Activated CD4-positive, alpha-beta T cell treated with anti-CD3 and anti-CD28 coated beads, Interleukin-2, amount 10 ng/mL, durations not matched to agents 7 days and 5 days (primary cell): ENCODE results near the gene LEFTY2. TPM values are rescaled to one million over a fixed set of nuclear protein-coding genes. Genes with fewer than 3 reads are reported as not detected.
A peak's percentile ranks its signal among the peaks of the same experiment; 100 is the strongest.
"Not testable (repeated sequence)": the region's sequence is repeated elsewhere in the genome, so short reads cannot be mapped to it uniquely, and the experiment has no call there.

ENCODE experiments used
- CTCF ChIA-PET: fragments of 350-600 bp; sonication (Branson Sonifier 250); formaldehyde crosslinking; loops from one replicate; lab custom pipeline; 2021; ENCODE audit warnings: antibody characterized with exemption; lab: Charles Lee
- POLR2A ChIA-PET: fragments of 350-600 bp; sonication (Branson Sonifier 250); formaldehyde crosslinking; loops from one replicate; lab custom pipeline; 2021; ENCODE audit warnings: antibody characterized with exemption; lab: Charles Lee
- DNase-seq: peaks from one replicate; pipeline ENCODE4 v3.0.0-alpha.2; 2020
- H3K27ac Mint-ChIP-seq: one replicate; pipeline ENCODE4 v1.8.0; 2021; ENCODE audit warnings: mild to moderate bottlenecking, moderate library complexity, mixed read lengths
- H3K27me3 Mint-ChIP-seq: one replicate; pipeline ENCODE4 v1.8.0; 2021; ENCODE audit warnings: mixed read lengths
- H3K36me3 Mint-ChIP-seq: one replicate; pipeline ENCODE4 v1.8.0; 2021; ENCODE audit warnings: low read depth, mixed read lengths
- H3K4me1 Mint-ChIP-seq: one replicate; pipeline ENCODE4 v1.8.0; 2021; ENCODE audit warnings: mixed read lengths
- H3K4me3 Mint-ChIP-seq: one replicate; pipeline ENCODE4 v1.8.0; 2021; ENCODE audit warnings: mild to moderate bottlenecking, moderate library complexity, mixed read lengths
- H3K9me3 Mint-ChIP-seq: one replicate; pipeline ENCODE4 v1.8.0; 2021; ENCODE audit warnings: mixed read lengths
- total RNA-seq, 2 experiments: library from RNA; stranded (reverse); gene quantifications; one replicate each; pipeline ENCODE4 v1.2.3, GENCODE V29; 2021

Gene LEFTY2
- total RNA-seq, 2 experiments from 2014 or later = not detected

GRCh38 chr1:225970592-225971157, 29.7 kb upstream of the LEFTY2 start:
- H3K36me3 Mint-ChIP-seq, H3K4me1 Mint-ChIP-seq, H3K27me3 Mint-ChIP-seq, H3K27ac Mint-ChIP-seq, DNase-seq, H3K9me3 Mint-ChIP-seq, H3K4me3 Mint-ChIP-seq: not testable (repeated sequence)
- ChIA-PET CTCF (interaction anchor here (1.0 kb wide), 1 partner anchor 490 kb away, joined by 3 read pairs; no protein-coding TSS in a partner anchor), POLR2A (interaction anchor here (0.7 kb wide), 1 partner anchor 457 kb away, joined by 4 read pairs; no protein-coding TSS in a partner anchor)

- DNase-seq, H3K27ac Mint-ChIP-seq, H3K27me3 Mint-ChIP-seq, H3K36me3 Mint-ChIP-seq, POLR2A ChIA-PET, H3K4me3 Mint-ChIP-seq, H3K9me3 Mint-ChIP-seq, H3K4me1 Mint-ChIP-seq: not testable (repeated sequence)
- CTCF ChIA-PET = interaction anchor here (0.6 to 1.1 kb wide), 2 partner anchors 90 to 495 kb away, joined by 3 read pairs; no protein-coding TSS in a partner anchor
Observed at GRCh38 chr1:225969751-225970150, 28.7 kb upstream of the LEFTY2 start.

- H3K4me1 Mint-ChIP-seq = peaks cover 2% of the 10 kb centered on the region
- ChIA-PET CTCF (no interaction called here), POLR2A (no interaction called here)
- no peak overlapping the region for H3K4me3 Mint-ChIP-seq
- no peak overlapping the region for H3K27ac Mint-ChIP-seq
- H3K27me3 Mint-ChIP-seq = no peaks in the 10 kb centered on the region
- no peaks in the 10 kb centered on the region for H3K36me3 Mint-ChIP-seq
- DNase-seq = no peak
- H3K9me3 Mint-ChIP-seq = no peaks in the 10 kb centered on the region
Observed at GRCh38 chr1:225965231-225965630, 24.2 kb upstream of the LEFTY2 start.

GRCh38 chr1:225963735-225964530, 22.9 kb upstream of the LEFTY2 start:
- ChIA-PET CTCF (interaction anchor here (1.0 to 1.8 kb wide), 2 partner anchors 8 to 489 kb away, joined by 3 to 5 read pairs; no protein-coding TSS in a partner anchor), POLR2A (no interaction called here)
- peaks cover 2% of the 10 kb centered on the region for H3K4me1 Mint-ChIP-seq
- H3K27me3 Mint-ChIP-seq = no peaks in the 10 kb centered on the region
- H3K9me3 Mint-ChIP-seq = no peaks in the 10 kb centered on the region
- DNase-seq = no peak
- H3K4me3 Mint-ChIP-seq = no peak overlapping the region
- H3K36me3 Mint-ChIP-seq = no peaks in the 10 kb centered on the region
- H3K27ac Mint-ChIP-seq = no peak overlapping the region

- Mint-ChIP-seq H3K36me3 (no peaks in the 10 kb centered on the region), H3K4me1 (peaks cover 2% of the 10 kb centered on the region), H3K27me3 (no peaks in the 10 kb centered on the region), H3K4me3 (no peak overlapping the region), H3K27ac (no peak overlapping the region), H3K9me3 (no peaks in the 10 kb centered on the region)
- peak; percentile 49 for DNase-seq
- ChIA-PET CTCF (interaction anchor here (0.6 to 1.8 kb wide), 5 partner anchors 9 to 487 kb away, joined by 3 to 5 read pairs (median 3); no protein-coding TSS in a partner anchor), POLR2A (interaction anchor here (1.1 kb wide), 1 partner anchor 158 kb away, joined by 3 read pairs; no protein-coding TSS in a partner anchor)
Observed at GRCh38 chr1:225962440-225962975, 21.5 kb upstream of the LEFTY2 start.

- Mint-ChIP-seq H3K36me3 (no peaks in the 10 kb centered on the region), H3K4me3 (no peak overlapping the region), H3K27me3 (no peaks in the 10 kb centered on the region), H3K4me1 (peaks cover 2% of the 10 kb centered on the region), H3K27ac (no peak overlapping the region), H3K9me3 (no peaks in the 10 kb centered on the region)
- DNase-seq = no peak
- ChIA-PET CTCF (interaction anchor here (0.8 to 1.6 kb wide), 4 partner anchors 57 to 164 kb away, joined by 3 to 4 read pairs (median 3); partner anchors contain the start of gene EPHX1), POLR2A (no interaction called here)
Observed at GRCh38 chr1:225961659-225962439, 20.8 kb upstream of the LEFTY2 start.

GRCh38 chr1:225958041-225958440, 17.0 kb upstream of the LEFTY2 start:
- H3K4me3 Mint-ChIP-seq = no peak overlapping the region
- ChIA-PET POLR2A (no interaction called here), CTCF (interaction anchor here (1.0 kb wide), 1 partner anchor 17 kb away, joined by 3 read pairs; no protein-coding TSS in a partner anchor)
- DNase-seq = no peak
- H3K4me1 Mint-ChIP-seq = peaks cover 2% of the 10 kb centered on the region
- H3K27me3 Mint-ChIP-seq = peaks cover 2% of the 10 kb centered on the region
- H3K27ac Mint-ChIP-seq = no peak overlapping the region
- no peaks in the 10 kb centered on the region for H3K36me3 Mint-ChIP-seq
- no peaks in the 10 kb centered on the region for H3K9me3 Mint-ChIP-seq

- H3K4me1 Mint-ChIP-seq = no peaks in the 10 kb centered on the region
- no peak for DNase-seq
- H3K9me3 Mint-ChIP-seq = no peaks in the 10 kb centered on the region
- ChIA-PET POLR2A (no interaction called here), CTCF (interaction anchor here (0.5 to 1.5 kb wide), 3 partner anchors 18 to 223 kb away, joined by 3 to 6 read pairs (median 6); no protein-coding TSS in a partner anchor)
- no peak overlapping the region for H3K4me3 Mint-ChIP-seq
- H3K27ac Mint-ChIP-seq = no peak overlapping the region
- no peaks in the 10 kb centered on the region for H3K36me3 Mint-ChIP-seq
- H3K27me3 Mint-ChIP-seq = peaks cover 14% of the 10 kb centered on the region
Observed at GRCh38 chr1:225954753-225955152, 13.7 kb upstream of the LEFTY2 start.

GRCh38 chr1:225953315-225953714, 12.3 kb upstream of the LEFTY2 start:
- Mint-ChIP-seq H3K36me3 (no peaks in the 10 kb centered on the region), H3K4me1 (no peaks in the 10 kb centered on the region), H3K4me3 (no peak overlapping the region), H3K27me3 (peaks cover 20% of the 10 kb centered on the region), H3K9me3 (no peaks in the 10 kb centered on the region), H3K27ac (no peak overlapping the region)
- ChIA-PET POLR2A (no interaction called here), CTCF (interaction anchor here (1.5 kb wide), 1 partner anchor 19 kb away, joined by 6 read pairs; no protein-coding TSS in a partner anchor)
- DNase-seq = no peak

- CTCF ChIA-PET = interaction anchor here (0.6 kb wide), 1 partner anchor 233 kb away, joined by 3 read pairs; no protein-coding TSS in a partner anchor
- H3K27ac Mint-ChIP-seq = no peak overlapping the region
- POLR2A ChIA-PET = no interaction called here
Observed at GRCh38 chr1:225950905-225951497, 10.0 kb upstream of the LEFTY2 start.

GRCh38 chr1:225949041-225949440, 8.0 kb upstream of the LEFTY2 start:
- H3K4me3 Mint-ChIP-seq = no peak overlapping the region
- no peak overlapping the region for H3K27ac Mint-ChIP-seq
- no peak for DNase-seq
- H3K27me3 Mint-ChIP-seq = peaks cover 30% of the 10 kb centered on the region
- no peaks in the 10 kb centered on the region for H3K9me3 Mint-ChIP-seq
- ChIA-PET POLR2A (no interaction called here), CTCF (no interaction called here)
- no peaks in the 10 kb centered on the region for H3K36me3 Mint-ChIP-seq
- H3K4me1 Mint-ChIP-seq = peaks cover 14% of the 10 kb centered on the region

More at GRCh38 chr1:225950905-225951497, 10.0 kb upstream of the LEFTY2 start:
- no peaks in the 10 kb centered on the region for H3K36me3 Mint-ChIP-seq
- H3K9me3 Mint-ChIP-seq = no peaks in the 10 kb centered on the region
- peaks cover 30% of the 10 kb centered on the region for H3K27me3 Mint-ChIP-seq
- no peak for DNase-seq
- no peaks in the 10 kb centered on the region for H3K4me1 Mint-ChIP-seq
- no peak overlapping the region for H3K4me3 Mint-ChIP-seq

GRCh38 chr1:225946803-225947202, 5.8 kb upstream of the LEFTY2 start:
- CTCF ChIA-PET = interaction anchor here (0.5 to 1.4 kb wide), 2 partner anchors 14 to 377 kb away, joined by 3 to 4 read pairs; no protein-coding TSS in a partner anchor
- no peaks in the 10 kb centered on the region for H3K36me3 Mint-ChIP-seq
- H3K4me3 Mint-ChIP-seq = no peak overlapping the region
- POLR2A ChIA-PET = no interaction called here
- no peak overlapping the region for H3K27ac Mint-ChIP-seq
- peaks cover 22% of the 10 kb centered on the region for H3K27me3 Mint-ChIP-seq
- DNase-seq = no peak
- H3K4me1 Mint-ChIP-seq = peaks cover 15% of the 10 kb centered on the region
- no peaks in the 10 kb centered on the region for H3K9me3 Mint-ChIP-seq
